Measurements from ENCODE around the gene ITIH6. TPM values are rescaled to one million over a fixed set of nuclear protein-coding genes. Genes with fewer than 3 reads are reported as not detected.

Gene ITIH6
- total RNA-seq, 1 donor from 2014 or later = not detected

DNA sequence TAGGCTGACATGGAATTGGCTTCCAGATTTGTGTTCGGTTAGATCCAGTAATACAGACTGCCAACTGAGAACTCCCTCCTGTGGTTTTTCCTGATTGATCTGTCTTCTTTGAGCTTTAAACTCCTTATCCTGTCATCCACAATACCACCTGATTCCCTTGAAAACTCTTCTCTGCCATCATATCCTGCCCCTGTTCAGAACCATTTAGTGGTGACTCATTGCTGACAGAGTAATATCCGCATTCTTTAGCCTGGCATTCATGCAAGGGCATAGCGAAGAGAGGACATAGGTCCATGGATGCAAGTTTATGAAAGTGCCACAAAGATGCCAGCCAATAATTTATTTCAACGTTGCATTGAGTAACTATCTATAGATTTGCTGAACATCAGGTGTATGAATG, 76.6 kb downstream of the ITIH6 start:
- Mint-ChIP-seq H3K4me1 (ENCODE audit: unreplicated experiment) (no peaks in the 10 kb centered on the region), H3K4me3 (no peak overlapping the region), H3K27ac (no peak overlapping the region), H3K9me3 (peaks cover 4% of the 10 kb centered on the region), H3K36me3 (no peaks in the 10 kb centered on the region), H3K27me3 (no peaks in the 10 kb centered on the region)
- no peak for DNase-seq (ENCODE audit: extremely low spot score, unreplicated experiment)
- TF ChIP-seq, protein P1, sequence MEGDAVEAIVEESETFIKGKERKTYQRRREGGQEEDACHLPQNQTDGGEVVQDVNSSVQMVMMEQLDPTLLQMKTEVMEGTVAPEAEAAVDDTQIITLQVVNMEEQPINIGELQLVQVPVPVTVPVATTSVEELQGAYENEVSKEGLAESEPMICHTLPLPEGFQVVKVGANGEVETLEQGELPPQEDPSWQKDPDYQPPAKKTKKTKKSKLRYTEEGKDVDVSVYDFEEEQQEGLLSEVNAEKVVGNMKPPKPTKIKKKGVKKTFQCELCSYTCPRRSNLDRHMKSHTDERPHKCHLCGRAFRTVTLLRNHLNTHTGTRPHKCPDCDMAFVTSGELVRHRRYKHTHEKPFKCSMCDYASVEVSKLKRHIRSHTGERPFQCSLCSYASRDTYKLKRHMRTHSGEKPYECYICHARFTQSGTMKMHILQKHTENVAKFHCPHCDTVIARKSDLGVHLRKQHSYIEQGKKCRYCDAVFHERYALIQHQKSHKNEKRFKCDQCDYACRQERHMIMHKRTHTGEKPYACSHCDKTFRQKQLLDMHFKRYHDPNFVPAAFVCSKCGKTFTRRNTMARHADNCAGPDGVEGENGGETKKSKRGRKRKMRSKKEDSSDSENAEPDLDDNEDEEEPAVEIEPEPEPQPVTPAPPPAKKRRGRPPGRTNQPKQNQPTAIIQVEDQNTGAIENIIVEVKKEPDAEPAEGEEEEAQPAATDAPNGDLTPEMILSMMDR (conservative IDR thresholded peaks at IDR 0.05) = no peak

- TF ChIP-seq, protein P1 (conservative IDR thresholded peaks at IDR 0.05) = no peak
- Mint-ChIP-seq H3K27ac (peak overlapping the region; percentile 92), H3K4me1 (ENCODE audit: unreplicated experiment) (peaks cover 5% of the 10 kb centered on the region), H3K9me3 (peaks cover 10% of the 10 kb centered on the region), H3K4me3 (no peak overlapping the region), H3K36me3 (no peaks in the 10 kb centered on the region), H3K27me3 (no peaks in the 10 kb centered on the region)
- DNase-seq (ENCODE audit: extremely low spot score, unreplicated experiment) = no peak
These were observed 82.4 kb downstream of the ITIH6 start for GRCh38 chrX:54715621-54716020.

DNA sequence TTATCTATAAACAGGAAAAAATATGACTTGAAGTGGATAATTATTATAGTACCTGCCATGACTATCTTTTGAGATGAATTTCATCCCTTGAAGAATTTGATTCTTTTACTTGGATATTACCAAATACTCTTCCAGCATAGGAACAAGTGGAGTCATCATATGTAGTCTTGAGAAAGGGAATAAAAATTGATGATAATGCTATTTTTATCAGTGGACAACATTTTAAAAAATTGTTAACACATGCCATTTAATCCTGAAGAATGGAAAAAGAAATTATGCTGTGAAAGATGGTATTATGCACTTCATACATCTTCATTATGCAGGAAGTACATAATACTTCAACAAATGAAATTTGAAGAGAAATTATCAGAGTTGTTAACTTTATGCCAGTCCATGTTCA, 83.6 kb downstream of the ITIH6 start:
- H3K4me1 Mint-ChIP-seq (ENCODE audit: unreplicated experiment) = peaks cover 5% of the 10 kb centered on the region
- TF ChIP-seq, protein P1 (conservative IDR thresholded peaks at IDR 0.05) = no peak
- H3K9me3 Mint-ChIP-seq = peaks cover 10% of the 10 kb centered on the region
- H3K4me3 Mint-ChIP-seq = no peak overlapping the region
- no peak overlapping the region for H3K27ac Mint-ChIP-seq
- no peaks in the 10 kb centered on the region for H3K27me3 Mint-ChIP-seq
- no peak for DNase-seq (ENCODE audit: extremely low spot score, unreplicated experiment)
- no peaks in the 10 kb centered on the region for H3K36me3 Mint-ChIP-seq

DNA sequence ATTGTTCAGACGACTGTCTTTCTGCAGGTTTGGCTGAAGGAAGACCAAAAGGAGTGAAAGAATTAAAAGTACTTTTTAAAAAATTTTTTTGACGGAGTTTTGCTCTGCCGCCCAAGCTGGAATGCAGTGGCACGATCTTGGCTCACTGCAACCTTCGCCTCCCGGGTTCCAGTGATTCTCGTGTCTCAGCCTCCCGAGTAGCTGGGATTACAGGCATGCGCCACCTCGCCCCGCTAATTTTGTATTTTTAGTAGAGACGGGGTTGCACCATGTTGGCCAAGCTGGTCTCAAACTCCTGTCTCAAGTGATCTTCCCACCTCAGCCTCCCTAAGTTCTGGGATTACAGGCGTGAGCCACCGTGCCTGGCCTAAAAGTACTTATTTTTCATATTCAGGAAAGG, 86.3 kb downstream of the ITIH6 start:
- no peak for DNase-seq (ENCODE audit: extremely low spot score, unreplicated experiment)
- peaks cover 5% of the 10 kb centered on the region for H3K4me1 Mint-ChIP-seq (ENCODE audit: unreplicated experiment)
- no peaks in the 10 kb centered on the region for H3K36me3 Mint-ChIP-seq
- no peak overlapping the region for H3K4me3 Mint-ChIP-seq
- no peak overlapping the region for H3K27ac Mint-ChIP-seq
- H3K9me3 Mint-ChIP-seq = peaks cover 14% of the 10 kb centered on the region
- no peaks in the 10 kb centered on the region for H3K27me3 Mint-ChIP-seq
- TF ChIP-seq, protein P1 (conservative IDR thresholded peaks at IDR 0.05) = no peak

- Mint-ChIP-seq H3K36me3 (no peaks in the 10 kb centered on the region), H3K9me3 (peaks cover 14% of the 10 kb centered on the region), H3K4me3 (no peak overlapping the region), H3K27me3 (no peaks in the 10 kb centered on the region), H3K27ac (no peak overlapping the region), H3K4me1 (ENCODE audit: unreplicated experiment) (peaks cover 5% of the 10 kb centered on the region)
- TF ChIP-seq, protein P1 (conservative IDR thresholded peaks at IDR 0.05) = no peak
- DNase-seq (ENCODE audit: extremely low spot score, unreplicated experiment) = no peak
These were observed 87.1 kb downstream of the ITIH6 start for GRCh38 chrX:54710920-54711319.

DNA sequence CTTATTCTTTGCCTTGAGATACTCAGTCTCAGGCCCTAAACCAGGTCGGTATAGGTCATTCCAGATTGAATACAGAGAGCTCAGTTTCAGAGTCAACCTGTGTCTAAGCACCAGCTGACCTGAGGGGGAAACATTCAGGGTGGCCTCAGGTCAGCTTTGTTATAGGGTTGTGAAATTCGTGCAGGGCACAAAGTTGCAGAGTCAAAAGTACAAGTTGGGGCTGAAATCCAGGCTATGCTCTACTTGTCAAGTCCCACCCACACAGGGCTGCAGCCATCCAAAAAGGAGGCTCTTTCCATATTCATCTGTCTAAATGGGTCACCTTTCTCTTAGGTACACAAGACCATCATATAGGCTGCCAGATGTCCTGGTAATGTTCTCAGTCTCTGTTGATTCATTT, 89.7 kb downstream of the ITIH6 start:
- H3K27ac Mint-ChIP-seq = no peak overlapping the region
- TF ChIP-seq, protein P1 (conservative IDR thresholded peaks at IDR 0.05) = no peak
- H3K4me3 Mint-ChIP-seq = no peak overlapping the region
- H3K9me3 Mint-ChIP-seq = peaks cover 4% of the 10 kb centered on the region
- H3K27me3 Mint-ChIP-seq = no peaks in the 10 kb centered on the region
- DNase-seq (ENCODE audit: extremely low spot score, unreplicated experiment) = no peak
- H3K36me3 Mint-ChIP-seq = no peaks in the 10 kb centered on the region
- H3K4me1 Mint-ChIP-seq (ENCODE audit: unreplicated experiment) = no peaks in the 10 kb centered on the region

All from type B pancreatic cell (in vitro differentiated cells).